HEK293T (cell line): Measurements from ENCODE around the gene DOCK9.

Experiments used
- TARDBP ChIP-seq: fragments of 450-650 bp; IDR thresholded peaks from 2 replicates; pipeline ENCODE4 v1.6.1; 2016
- ZNF384 ChIP-seq: fragments of 450-650 bp; IDR thresholded peaks from 2 replicates; pipeline ENCODE4 v1.6.1; 2016

GRCh38 chr13:98854448-98854847 is 123.4 kb downstream of the DOCK9 start:
- TF ChIP-seq ZNF384 (no peak), TARDBP (no peak)
